PC-3 (cell line): ENCODE measurements around the gene SFRP5. TPM values are rescaled to one million over a fixed set of nuclear protein-coding genes. Genes with fewer than 3 reads are reported as not detected.

ENCODE experiments used
- ATAC-seq: fragments of 200-7000 bp; cut with Tn5 transposase; 2 replicates; pipeline ENCODE4 v1.9.1; 2020; ENCODE audit warnings: mild to moderate bottlenecking, moderate library complexity
- BruUV-seq: library from RNA; stranded (reverse); fragments of 400-500 nt; replicated peaks from 2 replicates; lab custom pipeline; 2021; lab: Mats Ljungman, UMichigan
- CTCF ChIA-PET: fragments of 300-600 bp; sonication (Branson Sonifier 250); formaldehyde crosslinking; loops from one replicate; lab custom pipeline; 2022; ENCODE audit warnings: antibody characterized with exemption; lab: Charles Lee
- POLR2A ChIA-PET: fragments of 300-600 bp; sonication (Branson Sonifier 250); formaldehyde crosslinking; loops from one replicate; lab custom pipeline; 2022; ENCODE audit warnings: antibody characterized with exemption; ENCODE audit not compliant: unreplicated experiment; lab: Charles Lee
- DNase-seq: peaks from one replicate; pipeline ENCODE4 v3.0.0-alpha.2; 2015
- H2AFZ ChIP-seq: fragments of 300-600 bp; sonication (generic); 2 replicates; pipeline ENCODE4 v1.6.0; 2016; ENCODE audit warnings: antibody characterized with exemption, low read length
- H3F3A ChIP-seq: fragments of 300-600 bp; sonication (generic); one replicate; pipeline ENCODE4 v1.6.0; 2017; ENCODE audit warnings: antibody characterized with exemption, low read length, control low read depth, mild to moderate bottlenecking; ENCODE audit not compliant: unreplicated experiment
- H3K27ac ChIP-seq: fragments of 300-600 bp; sonication (generic); 2 replicates; pipeline ENCODE4 v1.5.1; 2016; ENCODE audit warnings: mild to moderate bottlenecking, low read length
- H3K27me3 ChIP-seq: fragments of 300-600 bp; sonication (generic); 2 replicates; pipeline ENCODE4 v1.6.1; 2016; ENCODE audit warnings: low read length, mixed read lengths
- H3K36me3 ChIP-seq: fragments of 300-600 bp; sonication (generic); 2 replicates; pipeline ENCODE4 v1.6.1; 2016; ENCODE audit warnings: low read depth, mixed run types, low read length, mixed read lengths
- H3K4me1 ChIP-seq: fragments of 300-600 bp; sonication (generic); 2 replicates; pipeline ENCODE4 v1.5.1; 2016; ENCODE audit warnings: low read length; ENCODE audit not compliant: insufficient read depth
- H3K4me2 ChIP-seq: fragments of 300-600 bp; sonication (generic); 2 replicates; pipeline ENCODE4 v1.6.0; 2016; ENCODE audit warnings: low read length
- H3K4me3 ChIP-seq: fragments of 300-600 bp; sonication (generic); 2 replicates; pipeline ENCODE4 v1.5.1; 2016; ENCODE audit warnings: mild to moderate bottlenecking, low read length, mixed read lengths
- H3K79me2 ChIP-seq: fragments of 300-600 bp; sonication (generic); 2 replicates; pipeline ENCODE4 v1.6.1; 2017; ENCODE audit warnings: low read length, mixed read lengths
- H3K9ac ChIP-seq: fragments of 300-600 bp; sonication (generic); 2 replicates; pipeline ENCODE4 v1.6.0; 2016; ENCODE audit warnings: mild to moderate bottlenecking, low read length
- H3K9me2 ChIP-seq: fragments of 300-600 bp; sonication (generic); replicated peaks from 2 replicates; pipeline ENCODE4 v1.6.1; 2016; ENCODE audit warnings: mixed run types, low read length, mixed read lengths
- H3K9me3 ChIP-seq: fragments of 300-600 bp; sonication (generic); 2 replicates; pipeline ENCODE4 v1.6.1; 2016; ENCODE audit warnings: low read length, mixed read lengths
- H4K20me1 ChIP-seq: fragments of 300-600 bp; sonication (generic); 2 replicates; pipeline ENCODE4 v1.6.1; 2016; ENCODE audit warnings: low read length, mixed read lengths
- EZH2 ChIP-seq: fragments of 300-600 bp; sonication (generic); IDR thresholded peaks from one replicate; pipeline ENCODE4 v1.6.1; 2017; ENCODE audit warnings: antibody characterized with exemption, mild to moderate bottlenecking, low read length; ENCODE audit not compliant: unreplicated experiment
- EZH2phosphoT487 ChIP-seq: fragments of 300-600 bp; sonication (generic); IDR thresholded peaks from 2 replicates; pipeline ENCODE4 v1.6.1; 2018; ENCODE audit warnings: mild to moderate bottlenecking, antibody characterized with exemption, low read length, borderline replicate concordance
- intact Hi-C: fragments of 100-400 bp; cut with micrococcal nuclease; formaldehyde crosslinking; loops from 2 replicates; pipeline ENCODE4 v1.9.0; 2023
- total RNA-seq: library from RNA; depleted of rRNA; stranded (reverse); fragments of >200 nt; gene quantifications from 2 replicates; pipeline ENCODE4 v1.2.3, GENCODE V29; 2014
- TF ChIP-seq, protein P1 (sequence below): fragments of 300-600 bp; sonication (generic); conservative IDR thresholded peaks from 2 replicates; pipeline ENCODE4 v1.5.1; 2017; ENCODE audit warnings: antibody characterized with exemption, low read depth, mild to moderate bottlenecking, low read length

The SFRP5 gene
- total RNA-seq, 1 experiment from 2014 or later = not detected

DNA sequence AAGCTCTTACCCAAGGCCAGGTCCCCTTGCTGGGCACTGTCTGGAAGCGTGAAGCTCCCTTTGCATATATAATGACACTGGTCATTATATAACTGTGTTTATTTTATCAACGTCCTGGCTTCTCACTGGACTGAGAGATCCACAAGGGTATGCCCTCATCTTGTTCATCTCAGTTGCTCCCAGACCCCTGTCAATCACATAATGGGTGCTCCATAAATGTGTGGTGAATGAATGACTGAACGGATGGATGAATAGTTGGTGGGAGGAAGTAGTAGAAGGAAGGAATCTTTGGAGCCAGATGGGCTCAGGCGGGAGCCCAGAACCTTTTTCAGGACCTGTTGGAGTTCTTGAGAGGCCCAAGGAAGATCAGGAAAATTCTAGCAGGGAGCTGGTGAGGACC, 7.7 kb upstream of the SFRP5 start:
- CTCF ChIA-PET = no interaction called here
- no peak for ATAC-seq
- intact Hi-C loops = no loop called here

DNA sequence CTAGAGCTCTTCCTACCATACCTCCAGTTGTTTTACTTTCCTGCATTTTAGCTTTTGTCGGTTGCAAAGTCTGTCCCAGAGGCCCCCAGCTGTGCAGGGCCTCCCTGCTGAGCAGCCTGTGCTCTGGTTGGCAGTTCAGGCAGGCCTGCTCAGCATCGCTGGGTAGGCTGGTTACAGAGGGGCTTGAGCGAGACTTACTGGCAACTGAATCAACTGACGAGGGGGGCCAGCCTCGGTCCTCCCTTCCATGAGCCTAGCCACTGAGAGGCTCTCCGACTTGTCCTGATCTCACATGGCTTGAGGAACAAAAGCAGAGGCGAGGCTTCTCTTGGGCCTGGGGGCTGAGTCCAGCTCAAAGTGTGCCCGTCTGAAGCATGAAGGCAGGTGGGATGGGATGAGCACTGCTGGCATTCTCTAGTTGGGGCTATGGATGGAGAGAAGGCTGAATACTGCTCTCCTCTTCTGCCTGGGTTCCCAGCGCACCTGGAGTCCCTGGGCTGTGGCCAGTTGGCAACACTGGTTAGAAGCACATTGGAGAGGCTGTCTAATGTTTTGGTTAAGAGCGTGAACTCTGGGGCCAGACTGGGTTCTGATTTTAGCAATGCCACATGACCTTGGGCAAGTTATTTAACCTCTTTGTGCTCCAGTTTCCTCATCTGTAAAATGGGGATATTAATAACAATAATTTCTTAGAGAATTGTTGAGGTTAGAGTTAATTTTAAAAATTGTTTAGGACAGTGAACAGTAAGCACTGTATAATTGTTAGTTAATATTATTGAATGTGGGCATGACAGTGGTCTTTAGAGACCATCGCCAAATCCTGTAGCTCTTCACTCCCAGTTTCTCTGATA, 6.9 kb upstream of the SFRP5 start:
- no peak for ATAC-seq
- CTCF ChIA-PET = no interaction called here
- no peak for DNase-seq
- Histone ChIP-seq H3K9me2 (no peaks in the 10 kb centered on the region), H3K27me3 (no peaks in the 10 kb centered on the region), H2AFZ (no peak overlapping the region), H3K4me3 (no peak overlapping the region), H3K27ac (no peak overlapping the region), H3K4me2 (no peak overlapping the region), H3K9ac (no peak overlapping the region), H3K9me3 (no peaks in the 10 kb centered on the region), H4K20me1 (no peaks in the 10 kb centered on the region), H3K79me2 (no peaks in the 10 kb centered on the region), H3K4me1 (no peaks in the 10 kb centered on the region), H3K36me3 (no peaks in the 10 kb centered on the region), H3F3A (no peaks in the 10 kb centered on the region)
- TF ChIP-seq, protein P1, sequence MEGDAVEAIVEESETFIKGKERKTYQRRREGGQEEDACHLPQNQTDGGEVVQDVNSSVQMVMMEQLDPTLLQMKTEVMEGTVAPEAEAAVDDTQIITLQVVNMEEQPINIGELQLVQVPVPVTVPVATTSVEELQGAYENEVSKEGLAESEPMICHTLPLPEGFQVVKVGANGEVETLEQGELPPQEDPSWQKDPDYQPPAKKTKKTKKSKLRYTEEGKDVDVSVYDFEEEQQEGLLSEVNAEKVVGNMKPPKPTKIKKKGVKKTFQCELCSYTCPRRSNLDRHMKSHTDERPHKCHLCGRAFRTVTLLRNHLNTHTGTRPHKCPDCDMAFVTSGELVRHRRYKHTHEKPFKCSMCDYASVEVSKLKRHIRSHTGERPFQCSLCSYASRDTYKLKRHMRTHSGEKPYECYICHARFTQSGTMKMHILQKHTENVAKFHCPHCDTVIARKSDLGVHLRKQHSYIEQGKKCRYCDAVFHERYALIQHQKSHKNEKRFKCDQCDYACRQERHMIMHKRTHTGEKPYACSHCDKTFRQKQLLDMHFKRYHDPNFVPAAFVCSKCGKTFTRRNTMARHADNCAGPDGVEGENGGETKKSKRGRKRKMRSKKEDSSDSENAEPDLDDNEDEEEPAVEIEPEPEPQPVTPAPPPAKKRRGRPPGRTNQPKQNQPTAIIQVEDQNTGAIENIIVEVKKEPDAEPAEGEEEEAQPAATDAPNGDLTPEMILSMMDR = no peak
- TF ChIP-seq EZH2 = no peak
- TF ChIP-seq EZH2phosphoT487 = no peak
- POLR2A ChIA-PET = no interaction called here
- intact Hi-C loops = no loop called here
- no TSS peak for BruUV-seq

More for the DNA sequence above, 7.7 kb upstream of the SFRP5 start:
- Histone ChIP-seq H3K4me2 (no peak overlapping the region), H3K9ac (no peak overlapping the region), H3K9me3 (no peaks in the 10 kb centered on the region), H3F3A (no peaks in the 10 kb centered on the region), H3K27ac (no peak overlapping the region), H2AFZ (no peak overlapping the region), H3K4me3 (no peak overlapping the region), H3K4me1 (no peaks in the 10 kb centered on the region), H3K79me2 (no peaks in the 10 kb centered on the region), H3K36me3 (no peaks in the 10 kb centered on the region), H3K27me3 (no peaks in the 10 kb centered on the region), H4K20me1 (no peaks in the 10 kb centered on the region), H3K9me2 (no peaks in the 10 kb centered on the region)
- no TSS peak for BruUV-seq
- DNase-seq = no peak
- no peak for TF ChIP-seq EZH2
- TF ChIP-seq, protein P1 = no peak
- no peak for TF ChIP-seq EZH2phosphoT487
- POLR2A ChIA-PET = no interaction called here

DNA sequence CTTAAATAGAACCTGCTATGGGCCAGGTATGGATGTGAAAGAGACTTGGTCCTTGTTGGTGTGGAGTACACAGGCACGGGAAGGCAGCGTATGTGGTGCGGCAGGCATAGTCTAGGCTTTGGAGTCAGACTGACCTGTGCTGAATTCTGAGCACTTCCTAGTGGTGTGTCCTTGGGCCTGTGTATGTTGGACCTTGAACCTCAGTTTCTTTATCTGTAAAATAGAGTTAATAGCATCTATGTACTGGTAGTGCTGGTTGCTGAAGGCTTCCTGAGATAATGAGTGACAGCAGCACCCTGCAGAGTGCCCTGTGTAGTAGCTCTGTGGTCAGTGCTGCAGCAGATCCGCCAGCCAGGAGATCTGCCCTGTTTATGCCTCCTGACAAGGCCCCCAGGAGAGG, 5.3 kb upstream of the SFRP5 start:
- Histone ChIP-seq H3K4me2 (no peak overlapping the region), H3K27ac (no peak overlapping the region), H3K4me3 (no peak overlapping the region), H3K36me3 (no peaks in the 10 kb centered on the region), H3K79me2 (no peaks in the 10 kb centered on the region), H3K9me2 (no peaks in the 10 kb centered on the region), H3K9me3 (no peaks in the 10 kb centered on the region), H3F3A (no peaks in the 10 kb centered on the region), H3K4me1 (no peaks in the 10 kb centered on the region), H3K27me3 (no peaks in the 10 kb centered on the region), H4K20me1 (no peaks in the 10 kb centered on the region), H3K9ac (no peak overlapping the region), H2AFZ (no peak overlapping the region)
- intact Hi-C loops = no loop called here
- DNase-seq (no peak), ATAC-seq (no peak)
- BruUV-seq = no TSS peak
- POLR2A ChIA-PET = no interaction called here
- CTCF ChIA-PET = no interaction called here
- TF ChIP-seq EZH2phosphoT487 (no peak), EZH2 (no peak)
- TF ChIP-seq, protein P1 = no peak
